ENCODE measurements around the gene TNIK. TPM values are rescaled to one million over a fixed set of nuclear protein-coding genes. Genes with fewer than 3 reads are reported as not detected.
A peak's percentile ranks its signal among the peaks of the same experiment; 100 is the strongest.
"Not testable (repeated sequence)": the region's sequence is repeated elsewhere in the genome, so short reads cannot be mapped to it uniquely, and the experiment has no call there.

Gene TNIK
- total RNA-seq, 1 experiment from 2014 or later: 0.69 TPM

GRCh38 chr3:171369156-171369555 is 91.0 kb downstream of the TNIK start:
- intact Hi-C loops (cut with micrococcal nuclease; ENCODE audit: unreplicated experiment): no loop called here

GRCh38 chr3:171366738-171367137 is 93.5 kb downstream of the TNIK start:
- intact Hi-C loops (cut with micrococcal nuclease; ENCODE audit: unreplicated experiment); CTCF ChIA-PET; H3K4me3 ChIP-seq (ENCODE audit: low read depth, low read length, poor library complexity, severe bottlenecking); H3K27ac ChIP-seq (ENCODE audit: low read depth, low read length, poor library complexity, severe bottlenecking); H3K9me3 ChIP-seq (ENCODE audit: low read depth, low read length, poor library complexity, severe bottlenecking); BruUV-seq (replicated peaks); POLR2A ChIA-PET (ENCODE audit: low non-redundant PET); H3K36me3 ChIP-seq (ENCODE audit: insufficient read depth, low read length, poor library complexity, severe bottlenecking); H3K27me3 ChIP-seq (replicated peaks; ENCODE audit: insufficient read depth, low read depth, low read length, poor library complexity): not testable (repeated sequence)
- DNase-seq (ENCODE audit: low spot score): peak; percentile 18
- peaks cover 14% of the 10 kb centered on the region for H3K4me1 ChIP-seq (ENCODE audit: insufficient read depth, low read length, poor library complexity, severe bottlenecking)

More at GRCh38 chr3:171369156-171369555, 91.0 kb downstream of the TNIK start:
- no TSS peak for BruUV-seq (replicated peaks)
- no peaks in the 10 kb centered on the region for H3K9me3 ChIP-seq (ENCODE audit: low read depth, low read length, poor library complexity, severe bottlenecking)
- no peak overlapping the region for H3K27ac ChIP-seq (ENCODE audit: low read depth, low read length, poor library complexity, severe bottlenecking)
- CTCF ChIA-PET: interaction anchor here (1.0 kb wide), 1 partner anchor 181 kb away, joined by 3 read pairs; no protein-coding TSS in a partner anchor
- no peak for DNase-seq (ENCODE audit: low spot score)
- no peak overlapping the region for H3K4me3 ChIP-seq (ENCODE audit: low read depth, low read length, poor library complexity, severe bottlenecking)
- POLR2A ChIA-PET (ENCODE audit: low non-redundant PET): no interaction called here
- no peaks in the 10 kb centered on the region for H3K27me3 ChIP-seq (replicated peaks; ENCODE audit: insufficient read depth, low read depth, low read length, poor library complexity)
- no peaks in the 10 kb centered on the region for H3K36me3 ChIP-seq (ENCODE audit: insufficient read depth, low read length, poor library complexity, severe bottlenecking)
- TF ChIP-seq EZH2 (IDR thresholded peaks at IDR 0.05; ENCODE audit: borderline replicate concordance, low read depth, low read length, poor library complexity, severe bottlenecking) (no peak), CTCF (conservative IDR thresholded peaks at IDR 0.05; ENCODE audit: low read depth, low read length) (no peak)
- H3K4me1 ChIP-seq (ENCODE audit: insufficient read depth, low read length, poor library complexity, severe bottlenecking): no peaks in the 10 kb centered on the region

- Histone ChIP-seq H3K9me3 (ENCODE audit: low read depth, low read length, poor library complexity, severe bottlenecking) (no peaks in the 10 kb centered on the region), H3K36me3 (ENCODE audit: insufficient read depth, low read length, poor library complexity, severe bottlenecking) (no peaks in the 10 kb centered on the region), H3K4me1 (ENCODE audit: insufficient read depth, low read length, poor library complexity, severe bottlenecking) (peaks cover 14% of the 10 kb centered on the region), H3K27me3 (replicated peaks; ENCODE audit: insufficient read depth, low read depth, low read length, poor library complexity) (no peaks in the 10 kb centered on the region), H3K4me3 (ENCODE audit: low read depth, low read length, poor library complexity, severe bottlenecking) (no peak overlapping the region), H3K27ac (ENCODE audit: low read depth, low read length, poor library complexity, severe bottlenecking) (no peak overlapping the region)
- no peak for TF ChIP-seq EZH2 (IDR thresholded peaks at IDR 0.05; ENCODE audit: borderline replicate concordance, low read depth, low read length, poor library complexity, severe bottlenecking)
- no peak for TF ChIP-seq CTCF (conservative IDR thresholded peaks at IDR 0.05; ENCODE audit: low read depth, low read length)
- ChIA-PET POLR2A (ENCODE audit: low non-redundant PET) (no interaction called here), CTCF (no interaction called here)
- intact Hi-C loops (cut with micrococcal nuclease; ENCODE audit: unreplicated experiment): no loop called here
- BruUV-seq (replicated peaks): no TSS peak
- DNase-seq (ENCODE audit: low spot score): no peak
Observed at GRCh38 chr3:171366043-171366442, 94.2 kb downstream of the TNIK start.

GRCh38 chr3:171365489-171365888 is 94.7 kb downstream of the TNIK start:
- no peak overlapping the region for H3K4me3 ChIP-seq (ENCODE audit: low read depth, low read length, poor library complexity, severe bottlenecking)
- CTCF ChIA-PET: no interaction called here
- BruUV-seq (replicated peaks): no TSS peak
- no peaks in the 10 kb centered on the region for H3K9me3 ChIP-seq (ENCODE audit: low read depth, low read length, poor library complexity, severe bottlenecking)
- peaks cover 14% of the 10 kb centered on the region for H3K4me1 ChIP-seq (ENCODE audit: insufficient read depth, low read length, poor library complexity, severe bottlenecking)
- intact Hi-C loops (cut with micrococcal nuclease; ENCODE audit: unreplicated experiment): no loop called here
- DNase-seq (ENCODE audit: low spot score): no peak
- H3K27me3 ChIP-seq (replicated peaks; ENCODE audit: insufficient read depth, low read depth, low read length, poor library complexity): no peaks in the 10 kb centered on the region
- H3K36me3 ChIP-seq (ENCODE audit: insufficient read depth, low read length, poor library complexity, severe bottlenecking): no peaks in the 10 kb centered on the region
- POLR2A ChIA-PET (ENCODE audit: low non-redundant PET): no interaction called here
- no peak for TF ChIP-seq EZH2 (IDR thresholded peaks at IDR 0.05; ENCODE audit: borderline replicate concordance, low read depth, low read length, poor library complexity, severe bottlenecking)
- no peak for TF ChIP-seq CTCF (conservative IDR thresholded peaks at IDR 0.05; ENCODE audit: low read depth, low read length)
- H3K27ac ChIP-seq (ENCODE audit: low read depth, low read length, poor library complexity, severe bottlenecking): no peak overlapping the region

Measured in A673 (cell line).